DOHH2 (cell line): Measurements from ENCODE around the gene PDCD7.

Experiments
- H3F3A ChIP-seq: fragments of 200-600 bp; sonication (generic), shearing (Covaris generic); 2 replicates; pipeline ENCODE4 v1.6.0; 2016; ENCODE audit warnings: antibody characterized with exemption, mild to moderate bottlenecking; ENCODE audit not compliant: control insufficient read depth, insufficient read depth
- H3K27ac ChIP-seq: fragments of 200-600 bp; sonication (generic); 2 replicates; pipeline ENCODE4 v1.5.1; 2014; ENCODE audit warnings: low read depth, mild to moderate bottlenecking, low read length, moderate library complexity
- H3K27me3 ChIP-seq: fragments of 200-600 bp; sonication (generic); 2 replicates; pipeline ENCODE4 v1.6.1; 2014; ENCODE audit warnings: mild to moderate bottlenecking, low read length, mixed read lengths; ENCODE audit not compliant: control insufficient read depth
- H3K36me3 ChIP-seq: fragments of 200-600 bp; sonication (generic); 2 replicates; pipeline ENCODE4 v1.6.1; 2014; ENCODE audit warnings: mild to moderate bottlenecking, low read length, moderate library complexity, mixed read lengths; ENCODE audit not compliant: control insufficient read depth
- H3K4me1 ChIP-seq: fragments of 200-600 bp; sonication (generic); 2 replicates; pipeline ENCODE4 v1.6.1; 2014; ENCODE audit warnings: mild to moderate bottlenecking, low read length, mixed read lengths; ENCODE audit not compliant: control insufficient read depth
- H3K4me2 ChIP-seq: fragments of 200-600 bp; sonication (generic); 2 replicates; pipeline ENCODE4 v1.6.0; 2014; ENCODE audit warnings: mild to moderate bottlenecking, low read length, moderate library complexity
- H3K4me3 ChIP-seq: fragments of 200-600 bp; sonication (generic); 2 replicates; pipeline ENCODE4 v1.5.1; 2014; ENCODE audit warnings: mild to moderate bottlenecking, low read length, mixed read lengths
- H3K79me2 ChIP-seq: fragments of 200-600 bp; sonication (generic); 2 replicates; pipeline ENCODE4 v1.6.1; 2014; ENCODE audit warnings: mild to moderate bottlenecking, low read length, mixed read lengths; ENCODE audit not compliant: control insufficient read depth
- H3K9me2 ChIP-seq: fragments of 200-600 bp; sonication (generic); replicated peaks from 2 replicates; pipeline ENCODE4 v1.6.1; 2014; ENCODE audit warnings: mild to moderate bottlenecking, low read length, mixed read lengths; ENCODE audit not compliant: control insufficient read depth
- H3K9me3 ChIP-seq: fragments of 200-600 bp; sonication (generic); 2 replicates; pipeline ENCODE4 v1.6.1; 2014; ENCODE audit warnings: antibody characterized with exemption, low read length, mixed read lengths; ENCODE audit not compliant: control insufficient read depth, insufficient read depth
- H4K20me1 ChIP-seq: fragments of 200-600 bp; sonication (generic); 2 replicates; pipeline ENCODE4 v1.6.0; 2014; ENCODE audit warnings: low read depth, mild to moderate bottlenecking, antibody characterized with exemption, low read length, moderate library complexity; ENCODE audit not compliant: control insufficient read depth, insufficient read depth
- CTCF ChIP-seq: fragments of 200-600 bp; sonication (generic); IDR thresholded peaks from one replicate; pipeline ENCODE4 v1.5.1; 2014; ENCODE audit warnings: antibody characterized with exemption, mild to moderate bottlenecking, low read depth, low read length; ENCODE audit not compliant: poor library complexity, severe bottlenecking
- EZH2phosphoT487 ChIP-seq: fragments of 200-600 bp; sonication (generic); IDR thresholded peaks from 2 replicates; pipeline ENCODE4 v1.6.1; 2017; ENCODE audit warnings: borderline replicate concordance, mild to moderate bottlenecking, antibody characterized with exemption, low read length, moderate library complexity, mixed read lengths

Gene PDCD7

DNA sequence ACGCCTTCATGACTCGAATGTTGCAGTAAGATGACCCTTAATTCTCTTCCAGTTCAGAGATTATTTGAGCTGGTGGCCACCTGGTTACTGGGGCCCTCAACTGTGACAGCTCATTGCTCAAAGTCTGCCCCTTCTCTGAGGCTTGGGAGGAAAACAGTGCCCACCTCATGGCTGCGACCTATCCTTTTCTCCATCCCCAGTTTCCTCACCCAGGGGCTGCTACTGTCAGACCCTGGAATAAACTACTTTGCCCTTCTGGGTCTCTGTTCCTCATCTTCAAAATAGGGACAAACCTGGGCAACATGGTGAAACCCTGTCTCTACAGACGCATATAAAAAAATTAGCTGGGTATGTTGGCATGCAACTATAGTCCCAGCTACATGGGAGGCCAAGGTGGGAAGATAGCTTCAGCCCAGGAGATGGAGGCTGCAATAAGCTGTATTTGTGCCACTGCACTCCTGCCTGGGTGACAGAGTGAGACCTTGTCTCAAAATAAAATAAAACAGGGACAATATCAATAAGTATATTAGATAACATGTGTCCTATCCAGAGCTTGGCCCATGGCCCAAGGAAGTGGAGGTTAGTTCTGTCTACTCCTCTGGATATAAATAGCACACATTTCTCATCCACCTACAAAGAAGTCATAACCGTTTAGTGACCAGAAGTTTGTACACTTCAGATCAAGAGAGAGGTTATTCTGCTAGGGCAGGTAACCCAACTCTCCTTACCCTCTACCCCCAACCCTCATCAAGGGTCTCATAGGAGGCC, 63.6 kb downstream of the PDCD7 start:
- Histone ChIP-seq H3K9me2 (no peaks in the 10 kb centered on the region), H3K9me3 (no peaks in the 10 kb centered on the region), H3K4me3 (no peak overlapping the region), H4K20me1 (no peaks in the 10 kb centered on the region), H3K79me2 (no peaks in the 10 kb centered on the region), H3K4me1 (peaks cover 11% of the 10 kb centered on the region), H3K36me3 (no peaks in the 10 kb centered on the region), H3K27ac (no peak overlapping the region), H3F3A (no peaks in the 10 kb centered on the region), H3K4me2 (no peak overlapping the region), H3K27me3 (peaks cover 12% of the 10 kb centered on the region)
- TF ChIP-seq EZH2phosphoT487 (no peak), CTCF (no peak)

DNA sequence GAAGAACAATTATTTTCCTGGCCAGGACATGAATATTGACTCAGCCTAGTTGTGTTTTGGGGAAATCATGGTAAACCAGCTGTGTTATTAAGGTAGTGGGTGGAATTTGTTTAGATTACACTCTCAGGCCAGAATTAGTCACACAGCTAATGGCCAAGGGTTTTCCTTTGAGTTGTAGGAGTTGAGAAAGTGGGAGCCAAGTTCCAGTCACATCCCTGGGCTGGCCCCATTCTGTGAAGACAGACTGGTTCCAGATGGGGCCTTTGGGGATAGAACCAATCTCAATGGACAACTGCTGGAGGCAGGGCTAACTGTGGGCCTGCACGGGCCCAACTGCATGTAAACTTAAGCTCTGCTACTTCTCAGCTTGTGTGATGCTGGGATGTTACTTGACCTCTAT, 64.4 kb downstream of the PDCD7 start:
- Histone ChIP-seq H3K27me3 (peaks cover 13% of the 10 kb centered on the region), H3K4me3 (no peak overlapping the region), H3K36me3 (no peaks in the 10 kb centered on the region), H3K27ac (no peak overlapping the region), H3K9me2 (no peaks in the 10 kb centered on the region), H4K20me1 (no peaks in the 10 kb centered on the region), H3F3A (no peaks in the 10 kb centered on the region), H3K4me2 (no peak overlapping the region), H3K4me1 (peaks cover 11% of the 10 kb centered on the region), H3K9me3 (no peaks in the 10 kb centered on the region), H3K79me2 (no peaks in the 10 kb centered on the region)
- TF ChIP-seq EZH2phosphoT487 (no peak), CTCF (no peak)

DNA sequence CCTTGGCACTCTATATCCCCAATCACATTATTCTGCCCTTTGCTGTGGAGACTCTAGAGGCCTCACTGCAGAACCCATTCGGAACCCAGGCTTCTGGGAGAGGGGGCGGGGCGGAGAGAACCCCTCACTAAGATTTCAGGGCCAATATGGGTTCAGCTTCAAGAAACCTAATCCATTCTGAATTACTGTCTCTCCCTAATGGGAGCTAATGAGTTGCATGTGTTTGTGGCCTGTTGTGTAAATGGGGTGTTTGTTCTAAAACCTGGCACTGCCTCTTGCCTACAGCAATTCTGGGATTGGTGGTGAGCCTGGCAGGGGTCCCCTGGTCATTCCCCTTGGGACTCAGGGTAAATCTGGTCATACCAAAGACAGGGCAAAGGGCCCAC, 65.2 kb downstream of the PDCD7 start:
- H3K9me3 ChIP-seq, result no peaks in the 10 kb centered on the region
- no peak for TF ChIP-seq CTCF
- no peak for TF ChIP-seq EZH2phosphoT487
- no peaks in the 10 kb centered on the region for H4K20me1 ChIP-seq
- no peaks in the 10 kb centered on the region for H3K36me3 ChIP-seq
- H3K4me1 ChIP-seq, result peaks cover 11% of the 10 kb centered on the region
- H3K4me3 ChIP-seq, result no peak overlapping the region
- no peaks in the 10 kb centered on the region for H3K79me2 ChIP-seq
- no peaks in the 10 kb centered on the region for H3K9me2 ChIP-seq
- H3K27ac ChIP-seq, result no peak overlapping the region
- H3K27me3 ChIP-seq, result peaks cover 15% of the 10 kb centered on the region
- H3F3A ChIP-seq, result no peaks in the 10 kb centered on the region
- no peak overlapping the region for H3K4me2 ChIP-seq
